ENCODE measurements around the gene CDX1.

The CDX1 gene

DNA sequence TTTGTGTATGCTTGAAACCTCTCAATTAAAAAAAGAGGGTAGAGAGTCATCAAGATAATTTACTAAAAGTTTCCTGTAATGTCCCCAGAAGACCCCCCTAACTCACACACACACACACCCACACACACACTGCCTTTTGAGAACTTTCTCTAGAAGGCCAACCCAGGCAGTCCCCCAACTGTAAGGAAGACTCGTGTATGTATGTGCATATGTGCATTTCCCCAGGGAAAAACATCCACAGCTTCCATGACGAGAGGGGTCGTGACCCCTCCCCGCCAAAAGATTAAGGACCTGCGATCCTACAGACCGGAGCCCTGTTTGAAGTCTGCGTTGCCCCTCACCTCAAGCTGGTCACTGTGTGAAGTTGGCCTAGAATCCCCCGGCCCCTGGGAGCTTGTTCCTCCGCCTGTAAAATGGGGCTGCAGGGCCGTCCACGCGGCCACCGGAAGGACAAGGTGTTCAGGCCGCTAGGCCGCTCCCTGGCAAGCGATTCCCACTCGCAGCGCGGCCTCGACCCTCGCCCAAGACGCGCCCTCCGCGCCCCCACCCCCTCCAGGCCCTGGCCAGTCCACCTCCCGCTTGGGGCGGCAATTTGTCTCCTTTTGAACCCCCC lies 435 bp upstream of the CDX1 start:
- in situ Hi-C loops (cut with MboI; ENCODE audit: low sequenced_read_pairs, unreplicated experiment): loop anchor here (10.0 kb wide), 1 partner anchor 49 kb away; no protein-coding TSS in a partner anchor
- TF ChIP-seq, protein P1, sequence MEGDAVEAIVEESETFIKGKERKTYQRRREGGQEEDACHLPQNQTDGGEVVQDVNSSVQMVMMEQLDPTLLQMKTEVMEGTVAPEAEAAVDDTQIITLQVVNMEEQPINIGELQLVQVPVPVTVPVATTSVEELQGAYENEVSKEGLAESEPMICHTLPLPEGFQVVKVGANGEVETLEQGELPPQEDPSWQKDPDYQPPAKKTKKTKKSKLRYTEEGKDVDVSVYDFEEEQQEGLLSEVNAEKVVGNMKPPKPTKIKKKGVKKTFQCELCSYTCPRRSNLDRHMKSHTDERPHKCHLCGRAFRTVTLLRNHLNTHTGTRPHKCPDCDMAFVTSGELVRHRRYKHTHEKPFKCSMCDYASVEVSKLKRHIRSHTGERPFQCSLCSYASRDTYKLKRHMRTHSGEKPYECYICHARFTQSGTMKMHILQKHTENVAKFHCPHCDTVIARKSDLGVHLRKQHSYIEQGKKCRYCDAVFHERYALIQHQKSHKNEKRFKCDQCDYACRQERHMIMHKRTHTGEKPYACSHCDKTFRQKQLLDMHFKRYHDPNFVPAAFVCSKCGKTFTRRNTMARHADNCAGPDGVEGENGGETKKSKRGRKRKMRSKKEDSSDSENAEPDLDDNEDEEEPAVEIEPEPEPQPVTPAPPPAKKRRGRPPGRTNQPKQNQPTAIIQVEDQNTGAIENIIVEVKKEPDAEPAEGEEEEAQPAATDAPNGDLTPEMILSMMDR (IDR thresholded peaks at IDR 0.05; ENCODE audit: borderline replicate concordance, control extremely low read depth, extremely low read depth, insufficient read depth, missing control alignments): no peak
- DNase-seq (ENCODE audit: low spot score): no peak

DNA sequence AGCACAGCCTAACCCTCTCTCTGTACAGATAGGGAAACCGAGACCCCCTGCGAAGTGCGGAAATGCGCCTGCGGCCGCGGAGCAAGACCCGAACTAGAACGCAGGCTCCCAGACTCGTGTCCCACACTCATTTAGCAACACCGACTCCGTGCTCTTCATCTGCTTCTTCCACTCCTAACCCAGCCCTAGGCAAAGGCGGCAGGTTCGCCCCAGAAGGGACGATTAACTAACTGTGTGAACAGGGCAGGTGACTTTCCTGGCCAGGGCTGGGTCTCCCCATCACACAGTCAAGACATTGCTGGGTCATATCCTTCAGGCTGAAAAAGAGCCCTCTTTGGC lies 903 bp downstream of the CDX1 start:
- DNase-seq (ENCODE audit: low spot score): no peak
- in situ Hi-C loops (cut with MboI; ENCODE audit: low sequenced_read_pairs, unreplicated experiment): loop anchor here (10.0 kb wide), 1 partner anchor 47 kb away; no protein-coding TSS in a partner anchor
- TF ChIP-seq, protein P1 (IDR thresholded peaks at IDR 0.05; ENCODE audit: borderline replicate concordance, control extremely low read depth, extremely low read depth, insufficient read depth, missing control alignments): no peak

DNA sequence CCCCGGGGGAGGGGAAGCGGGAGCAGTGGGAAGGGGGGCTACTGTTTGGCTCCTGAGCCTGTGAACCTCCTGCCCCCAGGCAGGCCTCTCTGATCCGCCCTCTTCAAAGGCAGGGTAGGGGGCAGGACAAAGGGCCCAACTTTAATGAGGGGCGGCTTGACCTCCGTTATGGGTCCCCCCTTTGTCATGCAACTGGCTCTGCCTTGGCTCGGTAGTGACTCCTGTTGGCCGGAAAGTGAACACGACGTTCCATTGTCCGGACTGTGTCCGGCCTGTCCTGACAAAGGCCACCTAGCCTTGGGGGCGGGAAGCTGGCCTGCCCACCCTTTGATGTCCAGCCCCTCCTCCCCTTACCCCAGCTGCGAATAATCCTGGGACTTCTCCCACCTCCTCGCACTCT lies 1.3 kb downstream of the CDX1 start:
- TF ChIP-seq, protein P1 (IDR thresholded peaks at IDR 0.05; ENCODE audit: borderline replicate concordance, control extremely low read depth, extremely low read depth, insufficient read depth, missing control alignments): no peak
- in situ Hi-C loops (cut with MboI; ENCODE audit: low sequenced_read_pairs, unreplicated experiment): loop anchor here (10.0 kb wide), 1 partner anchor 47 kb away; no protein-coding TSS in a partner anchor
- no peak for DNase-seq (ENCODE audit: low spot score)

DNA sequence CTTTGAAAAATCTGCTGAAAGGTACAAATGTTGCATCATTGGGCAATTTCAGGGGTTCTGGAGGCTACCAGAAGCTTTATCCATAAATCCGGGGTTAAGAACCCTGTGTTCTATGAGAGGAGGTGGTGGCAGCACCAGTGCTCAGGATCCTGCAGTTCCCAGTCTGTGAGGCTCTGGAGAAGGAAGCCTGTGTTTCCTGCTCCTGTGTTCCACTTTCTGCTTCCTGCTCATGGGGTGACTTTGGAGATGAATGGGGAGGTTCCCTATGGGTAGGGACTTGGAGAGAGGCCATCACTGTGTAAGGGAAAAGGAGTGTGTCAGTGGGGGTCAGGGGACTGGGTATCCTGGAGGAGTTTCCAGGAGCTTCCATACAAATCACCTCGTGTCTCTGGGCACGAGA lies 2.3 kb downstream of the CDX1 start:
- TF ChIP-seq, protein P1 (IDR thresholded peaks at IDR 0.05; ENCODE audit: borderline replicate concordance, control extremely low read depth, extremely low read depth, insufficient read depth, missing control alignments): no peak
- in situ Hi-C loops (cut with MboI; ENCODE audit: low sequenced_read_pairs, unreplicated experiment): loop anchor here (10.0 kb wide), 1 partner anchor 46 kb away; no protein-coding TSS in a partner anchor
- no peak for DNase-seq (ENCODE audit: low spot score)

DNA sequence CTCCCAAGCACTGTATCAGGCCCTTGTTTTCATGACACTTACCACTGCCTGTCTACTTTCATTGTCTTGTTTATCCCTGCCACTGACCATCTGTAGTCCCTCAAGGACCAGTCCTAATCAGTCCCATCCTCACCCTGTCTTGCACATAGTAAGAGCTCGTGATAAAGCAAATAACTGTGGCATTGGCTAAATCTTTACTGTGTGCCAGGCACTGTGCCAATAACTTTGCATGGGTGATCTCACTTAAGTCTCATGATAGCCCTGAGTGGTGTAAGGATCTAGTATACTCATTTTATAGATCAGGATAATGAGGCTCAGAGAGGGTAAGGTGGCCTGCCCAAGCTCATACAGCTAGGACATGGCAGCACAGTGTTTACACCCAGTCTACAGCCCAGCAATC lies 5.6 kb downstream of the CDX1 start:
- no peak for DNase-seq (ENCODE audit: low spot score)
- TF ChIP-seq, protein P1 (IDR thresholded peaks at IDR 0.05; ENCODE audit: borderline replicate concordance, control extremely low read depth, extremely low read depth, insufficient read depth, missing control alignments): no peak
- in situ Hi-C loops (cut with MboI; ENCODE audit: low sequenced_read_pairs, unreplicated experiment): no loop called here

DNA sequence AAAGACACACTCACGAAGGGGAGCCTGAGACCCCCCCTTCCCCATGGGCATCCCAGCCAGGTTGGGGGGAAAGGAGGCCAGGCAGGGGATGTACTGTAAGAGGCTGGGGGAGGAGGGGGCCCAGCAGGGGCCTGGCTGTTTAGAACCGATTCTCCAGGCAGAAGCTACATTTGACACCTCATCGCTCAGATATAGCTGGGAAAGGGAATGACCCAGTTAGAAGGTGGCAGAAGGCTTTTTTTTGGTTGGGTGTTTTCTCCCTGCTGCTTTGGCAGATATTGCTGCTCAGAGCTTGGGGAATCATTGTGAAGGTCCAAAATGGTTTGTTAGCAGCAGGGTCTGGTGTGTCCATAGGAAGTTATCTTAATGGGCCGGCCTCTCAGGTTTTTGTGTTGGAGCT lies 6.0 kb downstream of the CDX1 start:
- TF ChIP-seq, protein P1 (IDR thresholded peaks at IDR 0.05; ENCODE audit: borderline replicate concordance, control extremely low read depth, extremely low read depth, insufficient read depth, missing control alignments): no peak
- in situ Hi-C loops (cut with MboI; ENCODE audit: low sequenced_read_pairs, unreplicated experiment): no loop called here
- DNase-seq (ENCODE audit: low spot score): no peak
